B cell (primary cell): ENCODE results near the gene KRTAP9-4. TPM values are rescaled to one million over a fixed set of nuclear protein-coding genes. Genes with fewer than 3 reads are reported as not detected.
"Not testable (repeated sequence)": the region's sequence is repeated elsewhere in the genome, so short reads cannot be mapped to it uniquely, and the experiment has no call there.

Experiments
- ATAC-seq: fragments of 200-7000 bp; cut with Tn5 transposase; one replicate; pipeline ENCODE4 v1.10.0; 2021; ENCODE audit warnings: low read depth, mild to moderate bottlenecking, moderate number of reproducible peaks, moderate library complexity
- CTCF ChIA-PET: fragments of 350-600 bp; sonication (Branson Sonifier 250); formaldehyde crosslinking; loops from one replicate; lab custom pipeline; 2021; ENCODE audit warnings: antibody characterized with exemption, inconsistent platforms; lab: Charles Lee
- POLR2A ChIA-PET: fragments of 350-600 bp; sonication (Branson Sonifier 250); formaldehyde crosslinking; loops from one replicate; lab custom pipeline; 2021; ENCODE audit warnings: antibody characterized with exemption; lab: Charles Lee
- DNase-seq: peaks from one replicate; pipeline ENCODE4 v3.0.0; 2013
- H2AFZ ChIP-seq: 2 replicates; pipeline ENCODE4 v1.6.1; 2012; ENCODE audit warnings: mild to moderate bottlenecking, low read depth, low read length; ENCODE audit not compliant: insufficient read depth, poor library complexity, severe bottlenecking
- H3K27ac ChIP-seq, 2 donors: 1 replicate in 1 of 2; 2 replicates in 1 of 2; pipeline ENCODE4 v1.5.1; 2012 to 2013; ENCODE audit warnings: low read length in 2 of 2, mild to moderate bottlenecking in 2 of 2, moderate library complexity in 1 of 2
- H3K27me3 ChIP-seq, 4 experiments: fragments of 200-600 bp in 1 of 4; sonication (generic) in 1 of 4; replicated peaks in 1 of 4; 1 replicate in 2 of 4; 2 replicates in 2 of 4; pipeline versions ENCODE4 v1.6.1 to v1.7.0; 2013 to 2016; ENCODE audit warnings: low read length in 3 of 4, mild to moderate bottlenecking in 2 of 4, mixed read lengths in 1 of 4, moderate library complexity in 1 of 4; ENCODE audit not compliant: insufficient read depth in 4 of 4, control insufficient read depth in 3 of 4; ENCODE audit errors: control extremely low read depth in 1 of 4
- H3K36me3 ChIP-seq, 2 experiments: replicated peaks in 1 of 2; 1 replicate in 1 of 2; 2 replicates in 1 of 2; pipeline versions ENCODE4 v1.6.1 to v1.7.1; 2013; ENCODE audit warnings: low read length in 1 of 2; ENCODE audit not compliant: insufficient read depth in 2 of 2, control insufficient read depth in 1 of 2; ENCODE audit errors: control extremely low read depth in 1 of 2, extremely low read depth in 1 of 2
- H3K4me1 ChIP-seq, 2 donors: fragments of 200-600 bp in 1 of 2; sonication (generic) in 1 of 2; 1 replicate in 1 of 2; 2 replicates in 1 of 2; pipeline versions ENCODE4 v1.5.1 to v1.6.1; 2013 to 2017; ENCODE audit warnings: low read length in 2 of 2; ENCODE audit not compliant: control insufficient read depth in 2 of 2, insufficient read depth in 2 of 2
- H3K4me2 ChIP-seq: replicated peaks from 2 replicates; pipeline ENCODE3; 2012; ENCODE audit warnings: mild to moderate bottlenecking, low read depth, low read length; ENCODE audit not compliant: poor library complexity, severe bottlenecking
- H3K4me3 ChIP-seq, 5 experiments: fragments of 200-600 bp in 1 of 5; sonication (generic) in 1 of 5; 1 replicate in 3 of 5; 2 replicates in 2 of 5; pipeline versions ENCODE4 v1.5.1 to v1.7.0; 2011 to 2016; ENCODE audit warnings: low read length in 4 of 5, mild to moderate bottlenecking in 4 of 5, low read depth in 2 of 5, control low read depth in 1 of 5, moderate library complexity in 1 of 5; ENCODE audit not compliant: insufficient read depth in 1 of 5; ENCODE audit errors: control extremely low read depth in 1 of 5, extremely low read depth in 1 of 5
- H3K79me2 ChIP-seq: fragments of 200-600 bp; sonication (generic); one replicate; pipeline ENCODE4 v1.6.0; 2016; ENCODE audit warnings: low read length; ENCODE audit not compliant: control insufficient read depth, insufficient read depth
- H3K9ac ChIP-seq: fragments of 200-600 bp; sonication (generic); 2 replicates; pipeline ENCODE4 v1.6.1; 2017; ENCODE audit warnings: mild to moderate bottlenecking, low read length, moderate library complexity
- H3K9me3 ChIP-seq, 3 donors: one replicate each; pipeline versions ENCODE4 v1.6.1 to v1.7.1; 2013; ENCODE audit warnings: low read length in 2 of 3; ENCODE audit not compliant: control insufficient read depth in 2 of 3, insufficient read depth in 1 of 3; ENCODE audit errors: control extremely low read depth in 1 of 3
- H4K20me1 ChIP-seq: 2 replicates; pipeline ENCODE4 v1.6.0; 2012; ENCODE audit warnings: mild to moderate bottlenecking, low read length; ENCODE audit not compliant: insufficient read depth, control insufficient read depth, poor library complexity, severe bottlenecking
- H3K27ac Mint-ChIP-seq: one replicate; pipeline ENCODE4 v1.8.0; 2021; ENCODE audit warnings: mixed read lengths
- H3K27me3 Mint-ChIP-seq: one replicate; pipeline ENCODE4 v1.8.0; 2021; ENCODE audit warnings: mixed read lengths
- H3K4me1 Mint-ChIP-seq: one replicate; pipeline ENCODE4 v1.8.0; 2021; ENCODE audit warnings: mixed read lengths
- H3K4me3 Mint-ChIP-seq: one replicate; pipeline ENCODE4 v1.8.0; 2021; ENCODE audit warnings: mixed read lengths
- H3K9me3 Mint-ChIP-seq: one replicate; pipeline ENCODE4 v1.8.0; 2022; ENCODE audit warnings: mixed read lengths; ENCODE audit not compliant: insufficient read depth
- EZH2 ChIP-seq: IDR thresholded peaks from 2 replicates; pipeline ENCODE4 v1.6.1; 2012; ENCODE audit warnings: borderline replicate concordance, low read depth, mild to moderate bottlenecking, moderate library complexity, low read length; ENCODE audit not compliant: insufficient read depth, poor library complexity, severe bottlenecking
- WGBS: methylation state at CpG from one replicate; pipeline ENCODE4 v1.1.5; 2013; ENCODE audit warnings: missing lambda C conversion rate; ENCODE audit not compliant: insufficient coverage; 5-methylcytosine and 5-hydroxymethylcytosine counted together
- intact Hi-C: fragments of 100-400 bp; cut with micrococcal nuclease; formaldehyde crosslinking; loops from one replicate; pipeline ENCODE4 v1.10.0; 2022
- polyA minus RNA-seq: library from RNA; depleted of rRNA, polyadenylated mRNA; stranded (reverse); fragments of >200 nt; gene quantifications from 2 replicates; pipeline ENCODE4 v1.2.3, GENCODE V29; 2012
- polyA plus RNA-seq: library from polyadenylated mRNA; depleted of rRNA; stranded (reverse); fragments of >200 nt; gene quantifications from 2 replicates; pipeline ENCODE4 v1.2.3, GENCODE V29; 2012
- total RNA-seq, 2 donors: library from RNA; stranded (reverse); fragments of 120-200 nt in 1 of 2; gene quantifications; 1 replicate in 1 of 2; 2 replicates in 1 of 2; pipeline versions ENCODE4 v1.2.3 to v1.2.4, GENCODE V29; 2013 to 2022
- TF ChIP-seq, protein P1 (sequence below): fragments of 200-600 bp; IDR thresholded peaks from one replicate; pipeline ENCODE4 v1.8.0; 2022; ENCODE audit warnings: antibody characterized with exemption, mild to moderate bottlenecking

The KRTAP9-4 gene, protein sequence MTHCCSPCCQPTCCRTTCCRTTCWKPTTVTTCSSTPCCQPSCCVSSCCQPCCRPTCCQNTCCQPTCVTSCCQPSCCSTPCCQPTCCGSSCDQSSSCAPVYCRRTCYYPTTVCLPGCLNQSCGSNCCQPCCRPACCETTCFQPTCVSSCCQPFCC
- total RNA-seq = not detected in 2 replicates
- total RNA-seq (2013) = not detected
- not detected in 2 replicates for polyA plus RNA-seq
- not detected in 2 replicates for polyA minus RNA-seq

DNA sequence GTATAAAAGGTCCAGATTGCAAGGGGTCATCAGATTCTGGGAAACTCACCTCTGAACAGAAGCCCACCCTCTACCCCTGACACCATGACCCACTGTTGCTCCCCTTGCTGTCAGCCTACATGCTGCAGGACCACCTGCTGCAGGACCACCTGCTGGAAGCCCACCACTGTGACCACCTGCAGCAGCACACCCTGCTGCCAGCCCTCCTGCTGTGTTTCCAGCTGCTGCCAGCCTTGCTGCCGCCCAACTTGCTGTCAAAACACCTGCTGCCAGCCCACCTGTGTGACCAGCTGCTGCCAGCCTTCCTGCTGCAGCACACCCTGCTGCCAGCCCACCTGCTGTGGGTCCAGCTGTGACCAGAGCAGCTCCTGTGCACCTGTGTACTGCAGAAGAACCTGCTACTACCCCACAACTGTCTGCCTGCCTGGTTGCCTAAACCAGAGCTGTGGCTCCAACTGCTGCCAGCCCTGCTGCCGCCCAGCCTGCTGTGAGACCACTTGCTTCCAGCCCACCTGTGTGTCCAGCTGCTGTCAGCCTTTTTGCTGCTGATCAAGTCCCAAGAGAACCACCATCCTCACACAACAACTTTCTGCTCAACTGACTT, at the start of gene KRTAP9-4:
Gene KRTAP9-4, plus strand, starts transcription at position 51 of the 604 bp plus-strand sequence. Its CDS starts 34 bp downstream, at position 85.
- H2AFZ ChIP-seq, H3K27ac Mint-ChIP-seq, H3K4me3 Mint-ChIP-seq, H3K27me3 ChIP-seq, POLR2A ChIA-PET, H3K4me1 ChIP-seq, H3K4me2 ChIP-seq, H3K27ac ChIP-seq, H3K4me1 Mint-ChIP-seq, ATAC-seq, H3K4me3 ChIP-seq, CTCF ChIA-PET, H3K9me3 Mint-ChIP-seq, H4K20me1 ChIP-seq, H3K9me3 ChIP-seq, H3K9ac ChIP-seq, H3K36me3 ChIP-seq, H3K79me2 ChIP-seq, intact Hi-C loops: not testable (repeated sequence)
- DNase-seq = peak; percentile 1
- peaks cover 28% of the 10 kb centered on the region for H3K27me3 Mint-ChIP-seq
- WGBS = 53% methylated on average over 2 of the region's 2 CpGs

DNA sequence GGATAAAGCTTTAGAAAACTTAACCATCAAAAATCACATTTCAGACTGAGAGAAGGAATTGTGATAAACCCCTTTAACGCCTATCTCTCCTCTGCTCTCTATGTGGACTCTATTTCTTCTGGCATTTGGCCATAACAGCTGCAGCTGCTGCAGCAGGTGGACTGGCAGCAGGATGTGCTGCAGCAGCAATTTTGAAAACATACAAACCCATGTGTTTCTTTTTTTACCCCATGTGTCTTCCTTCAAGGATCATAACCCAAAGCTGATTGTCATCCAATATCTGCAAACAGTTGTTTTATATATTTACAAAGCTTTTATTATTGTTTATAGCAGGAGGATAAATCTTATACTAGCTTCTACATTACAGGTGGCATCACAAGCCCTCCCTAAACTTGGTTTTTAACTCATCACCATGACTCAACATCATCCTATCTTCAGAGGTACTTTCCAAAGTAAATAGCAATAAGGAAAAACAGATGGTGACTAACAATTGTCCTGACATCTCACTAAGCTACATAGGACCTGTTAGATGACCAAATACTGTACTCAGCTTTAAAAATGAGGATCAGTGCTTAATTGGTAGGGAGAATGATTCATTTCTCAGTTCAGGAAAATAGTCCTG, 37.5 kb upstream of the KRTAP9-4 start:
- 63% methylated on average over 1 of the region's 1 CpG for WGBS
- Mint-ChIP-seq H3K4me1 (peaks cover 4% of the 10 kb centered on the region), H3K9me3 (no peaks in the 10 kb centered on the region), H3K4me3 (no peak overlapping the region), H3K27ac (no peak overlapping the region), H3K27me3 (peaks cover 59% of the 10 kb centered on the region)
- Histone ChIP-seq H2AFZ (no peak overlapping the region), H3K9ac (no peak overlapping the region), H3K9me3 (peaks cover 0 to 1% (median 0%) of the 10 kb centered on the region in 3 donors), H3K27me3 (peaks cover 0 to 14% (median 0%) of the 10 kb centered on the region in 4 experiments), H3K4me3 (no peak overlapping the region), H3K4me1 (peaks cover 0 to 4% of the 10 kb centered on the region in 2 donors), H3K36me3 (no peaks in the 10 kb centered on the region), H3K4me2 (no peak overlapping the region), H4K20me1 (no peaks in the 10 kb centered on the region), H3K27ac (no peak overlapping the region), H3K79me2 (no peaks in the 10 kb centered on the region)
- intact Hi-C loops = no loop called here
- TF ChIP-seq EZH2 = no peak
- TF ChIP-seq, protein P1, sequence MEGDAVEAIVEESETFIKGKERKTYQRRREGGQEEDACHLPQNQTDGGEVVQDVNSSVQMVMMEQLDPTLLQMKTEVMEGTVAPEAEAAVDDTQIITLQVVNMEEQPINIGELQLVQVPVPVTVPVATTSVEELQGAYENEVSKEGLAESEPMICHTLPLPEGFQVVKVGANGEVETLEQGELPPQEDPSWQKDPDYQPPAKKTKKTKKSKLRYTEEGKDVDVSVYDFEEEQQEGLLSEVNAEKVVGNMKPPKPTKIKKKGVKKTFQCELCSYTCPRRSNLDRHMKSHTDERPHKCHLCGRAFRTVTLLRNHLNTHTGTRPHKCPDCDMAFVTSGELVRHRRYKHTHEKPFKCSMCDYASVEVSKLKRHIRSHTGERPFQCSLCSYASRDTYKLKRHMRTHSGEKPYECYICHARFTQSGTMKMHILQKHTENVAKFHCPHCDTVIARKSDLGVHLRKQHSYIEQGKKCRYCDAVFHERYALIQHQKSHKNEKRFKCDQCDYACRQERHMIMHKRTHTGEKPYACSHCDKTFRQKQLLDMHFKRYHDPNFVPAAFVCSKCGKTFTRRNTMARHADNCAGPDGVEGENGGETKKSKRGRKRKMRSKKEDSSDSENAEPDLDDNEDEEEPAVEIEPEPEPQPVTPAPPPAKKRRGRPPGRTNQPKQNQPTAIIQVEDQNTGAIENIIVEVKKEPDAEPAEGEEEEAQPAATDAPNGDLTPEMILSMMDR = no peak
- CTCF ChIA-PET = interaction anchor here (1.3 kb wide), 1 partner anchor 110 kb away, joined by 4 read pairs; no protein-coding TSS in a partner anchor
- ATAC-seq (no peak), DNase-seq (no peak)
- POLR2A ChIA-PET = no interaction called here
